ENCODE results near the gene SPG7.

DNA sequence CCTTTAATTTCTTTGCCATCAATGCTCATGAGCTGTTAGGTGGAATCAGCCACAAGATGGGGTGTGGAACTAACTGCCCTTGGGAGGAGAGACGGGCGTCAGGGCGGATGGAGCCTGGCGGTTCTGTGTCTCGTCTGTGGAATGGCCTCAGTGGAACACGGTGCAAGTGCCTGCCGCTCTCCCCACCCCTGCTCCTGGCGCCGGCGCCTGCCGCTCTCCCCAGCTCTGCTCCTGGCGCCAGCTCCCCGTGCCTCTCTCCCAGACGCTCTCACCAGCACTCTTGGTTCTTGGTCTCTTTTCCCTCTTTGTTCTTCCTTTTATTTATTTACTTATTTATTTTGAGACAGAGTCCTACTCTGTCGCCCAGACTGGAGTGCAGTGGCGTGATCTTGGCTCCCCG, 39.1 kb downstream of the SPG7 start:
- TF ChIP-seq, protein P1, sequence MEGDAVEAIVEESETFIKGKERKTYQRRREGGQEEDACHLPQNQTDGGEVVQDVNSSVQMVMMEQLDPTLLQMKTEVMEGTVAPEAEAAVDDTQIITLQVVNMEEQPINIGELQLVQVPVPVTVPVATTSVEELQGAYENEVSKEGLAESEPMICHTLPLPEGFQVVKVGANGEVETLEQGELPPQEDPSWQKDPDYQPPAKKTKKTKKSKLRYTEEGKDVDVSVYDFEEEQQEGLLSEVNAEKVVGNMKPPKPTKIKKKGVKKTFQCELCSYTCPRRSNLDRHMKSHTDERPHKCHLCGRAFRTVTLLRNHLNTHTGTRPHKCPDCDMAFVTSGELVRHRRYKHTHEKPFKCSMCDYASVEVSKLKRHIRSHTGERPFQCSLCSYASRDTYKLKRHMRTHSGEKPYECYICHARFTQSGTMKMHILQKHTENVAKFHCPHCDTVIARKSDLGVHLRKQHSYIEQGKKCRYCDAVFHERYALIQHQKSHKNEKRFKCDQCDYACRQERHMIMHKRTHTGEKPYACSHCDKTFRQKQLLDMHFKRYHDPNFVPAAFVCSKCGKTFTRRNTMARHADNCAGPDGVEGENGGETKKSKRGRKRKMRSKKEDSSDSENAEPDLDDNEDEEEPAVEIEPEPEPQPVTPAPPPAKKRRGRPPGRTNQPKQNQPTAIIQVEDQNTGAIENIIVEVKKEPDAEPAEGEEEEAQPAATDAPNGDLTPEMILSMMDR (IDR thresholded peaks at IDR 0.05): no peak
- TF ChIP-seq POLR2AphosphoS5 (IDR thresholded peaks at IDR 0.05; ENCODE audit: low read depth, low read length): no peak
- TF ChIP-seq, protein P2, sequence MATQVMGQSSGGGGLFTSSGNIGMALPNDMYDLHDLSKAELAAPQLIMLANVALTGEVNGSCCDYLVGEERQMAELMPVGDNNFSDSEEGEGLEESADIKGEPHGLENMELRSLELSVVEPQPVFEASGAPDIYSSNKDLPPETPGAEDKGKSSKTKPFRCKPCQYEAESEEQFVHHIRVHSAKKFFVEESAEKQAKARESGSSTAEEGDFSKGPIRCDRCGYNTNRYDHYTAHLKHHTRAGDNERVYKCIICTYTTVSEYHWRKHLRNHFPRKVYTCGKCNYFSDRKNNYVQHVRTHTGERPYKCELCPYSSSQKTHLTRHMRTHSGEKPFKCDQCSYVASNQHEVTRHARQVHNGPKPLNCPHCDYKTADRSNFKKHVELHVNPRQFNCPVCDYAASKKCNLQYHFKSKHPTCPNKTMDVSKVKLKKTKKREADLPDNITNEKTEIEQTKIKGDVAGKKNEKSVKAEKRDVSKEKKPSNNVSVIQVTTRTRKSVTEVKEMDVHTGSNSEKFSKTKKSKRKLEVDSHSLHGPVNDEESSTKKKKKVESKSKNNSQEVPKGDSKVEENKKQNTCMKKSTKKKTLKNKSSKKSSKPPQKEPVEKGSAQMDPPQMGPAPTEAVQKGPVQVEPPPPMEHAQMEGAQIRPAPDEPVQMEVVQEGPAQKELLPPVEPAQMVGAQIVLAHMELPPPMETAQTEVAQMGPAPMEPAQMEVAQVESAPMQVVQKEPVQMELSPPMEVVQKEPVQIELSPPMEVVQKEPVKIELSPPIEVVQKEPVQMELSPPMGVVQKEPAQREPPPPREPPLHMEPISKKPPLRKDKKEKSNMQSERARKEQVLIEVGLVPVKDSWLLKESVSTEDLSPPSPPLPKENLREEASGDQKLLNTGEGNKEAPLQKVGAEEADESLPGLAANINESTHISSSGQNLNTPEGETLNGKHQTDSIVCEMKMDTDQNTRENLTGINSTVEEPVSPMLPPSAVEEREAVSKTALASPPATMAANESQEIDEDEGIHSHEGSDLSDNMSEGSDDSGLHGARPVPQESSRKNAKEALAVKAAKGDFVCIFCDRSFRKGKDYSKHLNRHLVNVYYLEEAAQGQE (IDR thresholded peaks at IDR 0.05; ENCODE audit: insufficient read depth in 1 of 2, low read depth in 2 of 2, low read length in 1 of 2): no peak
